HG03060 (cell line): ENCODE data around the gene PTPRCAP.
"Not testable (repeated sequence)": the region's sequence is repeated elsewhere in the genome, so short reads cannot be mapped to it uniquely, and the experiment has no call there.

ENCODE experiments used
- ATAC-seq: cut with Tn5 transposase; IDR thresholded peaks from one replicate; pipeline ENCODE4 v1.9.1; 2021; ENCODE audit warnings: low read depth, moderate number of reproducible peaks; ENCODE audit not compliant: unreplicated experiment

Gene PTPRCAP

GRCh38 chr11:67466367-67466766 is 28.9 kb upstream of the PTPRCAP start:
- ATAC-seq: no peak

- not testable (repeated sequence) for ATAC-seq
These were observed 28.0 kb upstream of the PTPRCAP start for GRCh38 chr11:67465530-67465929.

DNA sequence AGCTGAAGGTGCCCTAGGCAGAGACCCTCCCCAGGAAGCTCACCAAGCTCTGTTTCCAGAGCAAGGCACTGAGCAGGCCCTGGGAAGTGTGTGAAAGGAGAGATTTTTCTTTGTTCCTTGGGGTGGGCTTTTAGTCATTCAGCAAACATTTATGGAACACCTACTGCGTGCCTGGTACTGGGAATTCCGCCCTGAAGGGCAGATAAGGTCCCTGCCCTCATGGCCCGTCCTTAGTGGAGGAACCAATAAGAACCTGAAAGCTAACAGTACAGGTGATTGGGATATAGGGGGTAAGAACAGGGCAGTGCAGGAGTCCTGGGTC is 27.7 kb upstream of the PTPRCAP start:
- no peak for ATAC-seq

DNA sequence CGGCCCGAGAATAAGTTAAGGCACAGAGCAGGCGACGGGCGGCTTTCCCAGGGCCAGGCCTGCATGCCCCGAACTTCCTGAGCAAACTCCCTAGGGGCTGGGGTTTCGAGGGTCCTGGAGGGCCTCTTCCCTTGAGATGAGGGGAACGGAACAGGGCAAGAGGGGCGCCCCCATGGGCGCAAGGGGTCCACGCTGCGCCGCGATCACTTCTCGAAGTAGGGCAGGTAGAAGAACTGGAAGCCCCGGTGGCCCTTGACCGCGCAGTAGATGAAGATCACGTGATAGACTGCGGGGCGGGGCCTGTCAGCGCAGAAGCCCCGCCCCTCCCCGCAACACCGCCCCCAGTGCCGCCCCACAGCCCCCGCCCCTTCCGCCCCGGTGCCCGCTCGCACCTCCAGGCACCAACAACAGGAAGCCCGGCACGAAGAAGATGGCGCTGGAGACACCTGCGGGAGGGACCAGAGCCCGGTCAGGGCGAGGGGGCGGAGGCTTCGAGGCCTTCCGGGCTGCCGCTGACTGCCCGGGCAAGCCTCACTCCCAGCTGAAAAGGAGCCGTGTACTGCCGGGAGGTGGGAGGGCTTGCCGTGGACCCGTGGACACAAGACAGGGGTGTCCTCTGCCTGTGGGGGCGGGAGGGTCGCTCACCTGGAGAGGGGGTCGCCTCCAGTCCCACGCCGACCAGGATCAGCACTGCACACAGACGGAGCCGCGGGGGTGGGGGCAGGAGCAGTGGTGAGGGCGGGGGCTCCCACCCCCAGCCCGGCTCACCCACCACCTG is 27.1 kb upstream of the PTPRCAP start:
- no peak for ATAC-seq

- ATAC-seq: no peak
These were observed 26.4 kb upstream of the PTPRCAP start for GRCh38 chr11:67463680-67464410.

- ATAC-seq: no peak
These were observed 25.7 kb upstream of the PTPRCAP start for GRCh38 chr11:67463186-67463585.

DNA sequence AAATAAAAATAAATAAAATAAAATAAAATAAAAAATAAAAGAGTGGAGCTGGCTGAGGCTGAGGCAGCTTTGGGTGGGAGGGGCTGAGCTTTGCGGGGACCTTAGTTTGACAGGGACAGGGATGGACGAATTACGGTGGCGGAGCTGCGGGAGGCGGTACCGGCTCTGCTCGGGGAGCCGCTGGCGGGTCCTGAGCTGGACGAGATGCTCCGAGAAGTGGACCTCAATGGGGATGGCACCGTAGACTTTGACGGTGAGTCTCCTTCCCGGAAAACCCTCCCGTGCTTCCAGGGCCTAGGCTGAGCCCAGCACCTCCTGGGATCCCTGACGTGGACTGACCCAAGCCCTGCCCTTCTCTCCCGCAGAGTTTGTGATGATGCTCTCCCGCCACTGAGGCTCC is 20.8 kb upstream of the PTPRCAP start:
- no peak for ATAC-seq

GRCh38 chr11:67457453-67457852 is 20.0 kb upstream of the PTPRCAP start:
- ATAC-seq: no peak

DNA sequence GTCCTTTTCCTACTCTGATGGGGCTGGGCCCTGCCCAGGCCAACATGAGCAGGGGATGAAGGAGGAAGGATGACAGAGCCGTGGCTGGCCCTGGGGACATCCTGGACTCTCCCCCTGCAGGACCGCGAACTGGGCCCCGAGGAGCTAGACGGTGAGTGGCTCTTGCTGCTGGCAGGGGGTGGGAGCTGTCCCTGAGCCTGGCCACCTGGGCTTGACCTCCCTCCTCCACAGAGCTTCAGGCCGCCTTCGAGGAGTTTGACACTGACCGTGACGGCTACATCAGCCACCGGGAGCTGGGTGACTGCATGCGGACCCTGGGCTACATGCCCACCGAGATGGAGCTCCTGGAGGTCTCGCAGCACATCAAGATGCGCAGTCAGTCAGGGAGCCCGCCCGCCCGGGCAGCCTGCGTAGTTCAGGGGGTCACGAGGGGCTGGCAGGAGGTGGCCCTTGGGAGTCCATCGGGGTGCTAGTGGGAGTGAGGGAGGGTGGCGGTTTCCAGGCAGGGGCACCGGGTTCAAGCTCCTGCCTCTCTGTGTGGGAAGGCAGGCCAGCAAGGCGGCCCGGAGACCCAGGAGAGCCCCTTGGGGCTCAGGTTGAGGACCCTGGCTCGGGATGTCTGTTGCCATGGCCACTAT is 18.7 kb upstream of the PTPRCAP start:
- ATAC-seq: no peak

DNA sequence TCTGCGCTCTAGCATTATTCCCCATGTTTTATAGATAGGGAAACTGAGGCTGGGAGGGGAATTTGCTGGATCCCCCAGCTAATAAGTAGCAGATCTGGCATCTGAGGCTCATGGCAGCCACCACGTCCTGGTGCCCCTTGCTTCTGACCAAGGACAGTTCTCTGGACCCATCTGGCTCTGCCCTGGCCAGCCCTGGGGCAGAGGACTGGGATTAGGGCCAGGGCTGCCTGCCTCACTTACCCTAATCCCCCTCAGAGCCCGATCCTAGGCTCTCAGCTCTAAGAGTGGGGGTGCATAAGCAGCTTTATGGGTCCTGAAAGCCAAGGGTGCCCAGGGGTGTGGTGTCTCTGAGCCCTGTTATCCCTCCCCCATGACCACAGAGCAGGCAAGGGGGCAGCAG is 17.6 kb upstream of the PTPRCAP start, which contains the start of gene CABP4:
CABP4 (plus strand) TSS at position 301 of the 400 bp plus-strand sequence; CDS start at position 371, 70 bp downstream.
- no peak for ATAC-seq

- ATAC-seq: no peak
These were observed 16.6 kb upstream of the PTPRCAP start for GRCh38 chr11:67453816-67454732.

- no peak for ATAC-seq
These were observed 14.9 kb upstream of the PTPRCAP start, which contains the start of gene GPR152 for GRCh38 chr11:67452141-67452952. Gene GPR152, minus strand, starts transcription at chr11:67452729. Its CDS starts 5 bp downstream, at chr11:67452724.

DNA sequence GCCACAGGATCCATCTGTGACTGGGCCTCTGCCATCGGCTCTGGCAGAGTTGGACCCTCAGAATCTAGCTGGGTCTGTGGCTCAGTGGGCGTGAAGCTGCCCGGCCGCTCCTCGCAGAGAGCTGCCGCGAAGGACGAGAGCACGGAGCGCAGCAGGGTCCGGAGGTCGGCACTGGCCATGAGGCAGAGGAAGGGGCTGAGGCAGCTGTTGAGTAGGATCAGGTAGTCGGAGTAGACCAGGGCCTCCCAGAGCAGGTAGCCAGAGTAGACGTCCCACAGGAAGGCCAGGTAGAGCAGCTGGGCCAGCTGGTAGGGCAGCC is 14.1 kb upstream of the PTPRCAP start:
- no peak for ATAC-seq

DNA sequence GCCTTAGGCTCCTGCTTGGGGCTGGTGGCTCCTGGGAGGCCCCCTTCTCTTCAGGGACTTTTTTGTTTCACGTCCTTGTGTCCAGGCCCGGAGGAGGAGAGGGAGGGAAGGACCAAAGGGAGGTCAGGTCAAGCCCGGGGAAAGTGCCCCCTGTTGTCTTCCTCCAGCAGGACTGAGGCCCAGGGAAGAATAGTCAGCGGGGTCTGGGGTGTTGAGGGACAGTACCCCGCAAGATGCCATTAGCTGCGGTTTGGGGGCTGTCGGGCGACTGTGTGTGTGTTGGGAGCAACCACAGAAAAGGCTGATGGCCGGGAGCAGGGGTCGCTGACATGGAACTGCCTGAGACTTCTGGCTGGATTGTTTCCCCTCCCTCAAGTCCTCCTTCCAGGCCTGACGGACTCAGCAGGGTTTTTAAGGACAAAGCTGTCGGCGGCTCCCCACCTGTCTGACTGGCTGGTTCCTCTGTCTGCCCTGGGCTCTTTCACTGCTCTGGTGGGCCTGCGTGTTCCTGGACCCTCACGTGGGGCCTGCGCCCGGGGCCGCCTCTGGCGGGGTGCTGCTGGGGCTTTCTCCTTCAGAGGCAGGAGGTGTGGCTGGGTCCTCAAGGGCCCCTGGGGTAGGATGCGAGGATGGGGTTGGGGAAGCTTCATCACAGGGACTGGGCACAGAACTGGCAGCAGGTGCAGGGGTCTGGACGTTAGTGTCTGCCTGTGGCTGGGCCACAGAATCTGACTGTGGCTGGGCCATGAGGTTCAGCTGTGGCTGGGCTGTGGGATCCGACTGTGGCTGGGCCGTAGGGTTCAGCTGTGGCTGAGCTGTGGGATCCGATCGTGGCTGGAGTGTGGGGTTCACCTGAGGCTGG is 13.5 kb upstream of the PTPRCAP start:
- no peak for ATAC-seq

GRCh38 chr11:67449116-67449844 is 11.8 kb upstream of the PTPRCAP start:
- ATAC-seq: no peak

DNA sequence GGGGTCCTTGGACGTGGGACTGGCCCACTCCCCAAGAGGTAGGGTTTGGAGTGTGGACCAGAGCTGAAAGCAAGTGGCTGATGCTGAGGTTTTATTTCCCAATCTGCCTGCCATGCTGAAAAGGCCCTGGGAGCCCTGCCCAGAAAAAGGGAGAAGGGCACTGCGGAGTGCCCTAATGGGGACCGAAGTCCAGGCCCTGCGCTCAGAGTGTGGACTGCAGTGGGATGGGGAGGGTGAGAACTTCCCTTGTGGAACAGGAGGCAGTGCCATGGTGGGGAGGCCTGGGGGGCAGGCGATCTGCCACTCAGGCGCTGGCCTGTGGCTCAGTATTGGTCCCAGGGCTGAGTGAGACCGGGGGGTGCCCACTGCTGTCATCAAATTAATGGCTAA is 10.7 kb upstream of the PTPRCAP start:
- no peak for ATAC-seq

- ATAC-seq: no peak
These were observed 8.0 kb upstream of the PTPRCAP start for GRCh38 chr11:67445515-67445914.
